ENCODE data around the gene TRUB1.

Gene TRUB1

DNA sequence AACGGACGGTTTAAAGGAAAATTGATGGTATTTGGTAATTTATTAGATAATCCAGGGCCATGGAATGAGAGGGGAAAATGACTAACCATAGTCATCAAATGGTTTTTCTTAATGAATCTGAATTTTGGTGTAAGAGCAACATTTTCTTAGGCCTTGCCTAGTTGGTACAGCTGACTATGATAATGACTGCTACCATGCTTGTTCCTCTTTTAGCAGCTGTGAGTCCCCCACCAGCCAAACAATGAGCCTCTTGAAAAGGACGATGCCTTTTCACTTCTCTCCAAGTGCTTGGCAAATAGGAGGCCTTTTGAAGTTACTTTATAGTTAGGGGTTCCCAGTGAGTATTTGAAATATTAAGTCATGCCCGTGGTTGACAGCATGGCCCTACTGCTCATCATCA, 53.0 kb downstream of the TRUB1 start:
- H3K4me3 ChIP-seq (ENCODE audit: low read depth, low read length), result no peak overlapping the region
- TF ChIP-seq, protein P1, sequence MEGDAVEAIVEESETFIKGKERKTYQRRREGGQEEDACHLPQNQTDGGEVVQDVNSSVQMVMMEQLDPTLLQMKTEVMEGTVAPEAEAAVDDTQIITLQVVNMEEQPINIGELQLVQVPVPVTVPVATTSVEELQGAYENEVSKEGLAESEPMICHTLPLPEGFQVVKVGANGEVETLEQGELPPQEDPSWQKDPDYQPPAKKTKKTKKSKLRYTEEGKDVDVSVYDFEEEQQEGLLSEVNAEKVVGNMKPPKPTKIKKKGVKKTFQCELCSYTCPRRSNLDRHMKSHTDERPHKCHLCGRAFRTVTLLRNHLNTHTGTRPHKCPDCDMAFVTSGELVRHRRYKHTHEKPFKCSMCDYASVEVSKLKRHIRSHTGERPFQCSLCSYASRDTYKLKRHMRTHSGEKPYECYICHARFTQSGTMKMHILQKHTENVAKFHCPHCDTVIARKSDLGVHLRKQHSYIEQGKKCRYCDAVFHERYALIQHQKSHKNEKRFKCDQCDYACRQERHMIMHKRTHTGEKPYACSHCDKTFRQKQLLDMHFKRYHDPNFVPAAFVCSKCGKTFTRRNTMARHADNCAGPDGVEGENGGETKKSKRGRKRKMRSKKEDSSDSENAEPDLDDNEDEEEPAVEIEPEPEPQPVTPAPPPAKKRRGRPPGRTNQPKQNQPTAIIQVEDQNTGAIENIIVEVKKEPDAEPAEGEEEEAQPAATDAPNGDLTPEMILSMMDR (IDR thresholded peaks at IDR 0.05; ENCODE audit: insufficient read depth, low read depth, low read length, missing control alignments), result no peak
- DNase-seq (ENCODE audit: low read depth), result no peak

DNA sequence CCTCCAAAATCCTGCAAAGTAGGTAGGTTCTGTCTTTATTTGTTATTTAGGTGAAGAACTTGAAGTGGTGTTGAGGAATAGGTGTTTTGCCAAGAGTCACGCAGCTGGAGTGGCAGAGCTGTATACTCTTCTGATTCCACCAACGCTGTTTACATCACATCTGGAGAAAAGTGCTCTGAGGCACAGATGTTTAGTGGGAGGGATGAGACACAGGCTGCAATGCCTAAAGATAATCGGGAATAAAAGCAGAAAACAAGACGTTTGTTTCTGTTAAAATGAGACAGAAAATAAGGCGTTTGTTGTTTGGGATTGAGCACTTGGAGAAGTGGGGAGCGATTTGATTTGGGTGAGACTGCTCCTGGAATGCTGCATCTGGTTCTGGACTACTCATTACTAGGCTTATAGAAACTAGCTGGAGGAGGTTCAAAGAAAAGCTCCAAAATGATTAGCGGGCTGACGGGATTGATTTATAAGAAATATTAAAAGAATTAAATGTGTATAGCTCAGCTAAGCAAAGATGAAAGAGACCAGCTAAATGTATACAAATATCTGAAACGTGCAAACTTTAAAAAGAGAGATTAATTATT, 54.3 kb downstream of the TRUB1 start:
- TF ChIP-seq, protein P1 (IDR thresholded peaks at IDR 0.05; ENCODE audit: insufficient read depth, low read depth, low read length, missing control alignments), result no peak
- DNase-seq (ENCODE audit: low read depth), result no peak
- no peak overlapping the region for H3K4me3 ChIP-seq (ENCODE audit: low read depth, low read length)

DNA sequence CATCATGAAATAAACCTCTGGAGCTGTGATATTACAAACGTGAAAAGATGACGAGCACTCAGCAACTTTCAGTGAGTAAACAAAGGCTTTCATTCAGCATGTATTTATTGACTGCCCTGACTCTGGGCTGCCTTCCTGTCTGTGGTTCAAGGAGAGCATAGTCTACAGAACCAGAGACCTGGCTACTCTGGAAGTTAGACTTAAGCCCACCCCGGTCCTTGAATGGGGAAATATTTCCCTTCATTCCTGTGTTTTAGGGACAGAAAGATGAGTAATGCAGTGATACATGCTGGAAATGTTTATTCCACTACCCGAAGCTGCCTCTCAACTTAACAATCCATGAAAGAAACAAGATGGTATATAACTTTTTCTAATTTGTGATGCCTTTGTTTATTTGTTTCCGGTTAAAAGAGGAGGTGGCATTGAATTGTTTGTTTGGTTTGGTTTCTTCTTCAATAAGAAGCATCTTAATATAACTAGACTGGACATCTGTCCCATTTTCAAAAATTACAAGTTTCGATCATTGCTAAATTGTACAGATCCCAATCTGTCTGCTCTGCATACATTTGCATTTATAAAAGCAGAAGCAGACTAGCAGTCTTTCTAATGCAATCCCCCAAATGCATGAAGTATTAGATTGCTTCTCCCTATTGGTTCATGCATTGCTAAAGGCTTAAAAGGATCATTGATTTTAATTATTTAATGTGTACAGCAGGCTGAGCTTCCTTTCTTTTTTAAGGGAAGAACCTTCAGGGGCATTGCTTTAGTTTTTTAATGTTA, 57.7 kb downstream of the TRUB1 start:
- TF ChIP-seq, protein P1 (IDR thresholded peaks at IDR 0.05; ENCODE audit: insufficient read depth, low read depth, low read length, missing control alignments), result no peak
- DNase-seq (ENCODE audit: low read depth), result no peak
- no peak overlapping the region for H3K4me3 ChIP-seq (ENCODE audit: low read depth, low read length)

DNA sequence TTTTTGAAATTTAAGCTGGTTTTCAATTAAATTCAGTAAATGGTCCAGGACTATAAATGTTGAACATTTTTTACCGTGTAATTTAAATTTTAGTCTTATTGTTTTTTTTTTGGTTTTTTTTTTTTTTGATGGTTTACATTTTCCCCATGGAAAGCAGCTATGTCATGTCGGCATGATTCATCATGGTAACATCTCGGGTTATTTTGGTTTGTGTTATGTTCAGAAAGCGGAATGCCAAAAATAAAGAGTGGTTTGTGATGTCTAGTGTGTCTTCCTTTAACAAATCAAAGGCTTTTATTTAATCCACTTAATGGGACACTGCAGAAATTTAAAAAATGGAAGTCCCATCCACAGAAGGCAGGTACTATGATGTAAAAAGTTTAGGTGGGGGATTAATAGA, 58.5 kb downstream of the TRUB1 start:
- TF ChIP-seq, protein P1 (IDR thresholded peaks at IDR 0.05; ENCODE audit: insufficient read depth, low read depth, low read length, missing control alignments), result no peak
- DNase-seq (ENCODE audit: low read depth), result no peak
- H3K4me3 ChIP-seq (ENCODE audit: low read depth, low read length), result no peak overlapping the region

DNA sequence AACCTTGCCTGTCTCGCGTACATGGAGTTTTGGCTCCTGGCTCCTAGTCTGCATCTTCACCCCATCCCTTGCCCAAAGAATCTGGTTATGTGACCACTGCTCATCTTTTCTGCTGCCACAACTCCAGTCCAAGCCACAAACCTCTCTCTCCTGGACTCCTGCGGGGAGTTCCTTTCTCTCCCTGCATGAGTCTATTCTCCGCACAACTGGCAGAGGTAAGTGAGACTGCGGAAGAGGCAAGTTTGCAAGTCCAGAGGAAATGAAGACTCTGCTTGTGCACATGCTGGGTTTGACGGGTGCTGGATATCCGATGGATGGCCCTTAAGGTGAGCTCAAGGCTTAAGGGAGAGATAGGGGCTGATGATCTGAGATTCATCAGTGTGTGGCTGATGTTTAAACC, 61.0 kb downstream of the TRUB1 start:
- H3K4me3 ChIP-seq (ENCODE audit: low read depth, low read length), result no peak overlapping the region
- TF ChIP-seq, protein P1 (IDR thresholded peaks at IDR 0.05; ENCODE audit: insufficient read depth, low read depth, low read length, missing control alignments), result no peak
- DNase-seq (ENCODE audit: low read depth), result no peak

DNA sequence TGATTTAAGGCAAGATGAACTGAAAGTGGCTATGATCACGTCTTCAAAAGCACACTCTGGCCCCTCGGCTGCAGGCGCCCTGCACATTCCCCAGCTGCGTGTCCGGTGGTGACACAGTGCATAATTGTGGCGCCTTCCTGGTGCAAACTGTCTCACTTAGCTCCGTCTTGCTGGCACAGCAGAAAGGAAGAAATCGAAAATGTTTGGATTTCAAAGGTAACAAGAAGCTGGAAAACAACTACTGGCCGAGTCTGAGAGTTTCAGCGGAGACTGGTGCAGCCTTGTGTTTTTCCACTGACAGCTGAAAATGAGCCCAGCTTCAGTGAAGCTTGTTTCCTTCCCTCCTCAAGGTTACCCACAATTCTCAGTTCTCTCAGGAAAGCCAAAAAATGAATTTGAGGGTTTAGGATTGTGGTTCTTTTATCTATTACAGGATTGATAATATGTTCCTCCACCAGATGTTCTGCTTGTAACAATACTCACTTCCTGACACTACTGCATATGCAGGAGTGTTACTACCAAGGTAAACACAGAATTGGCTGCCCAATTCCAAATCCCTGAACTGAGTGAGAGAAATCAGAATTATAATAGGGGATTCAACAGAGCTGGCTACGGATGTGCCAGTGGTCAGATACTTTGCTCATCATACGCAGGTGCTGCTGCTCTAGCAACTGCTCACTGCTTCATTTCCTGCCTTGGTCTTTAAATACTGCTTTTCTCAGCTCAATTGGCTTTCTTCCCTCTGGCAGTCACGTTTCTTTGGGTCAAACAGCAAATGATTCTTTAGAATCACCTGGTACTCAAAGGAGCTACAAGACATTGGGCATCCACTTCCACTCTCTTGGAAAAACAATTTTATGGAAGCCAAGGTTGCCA, 63.7 kb downstream of the TRUB1 start:
- TF ChIP-seq, protein P1 (IDR thresholded peaks at IDR 0.05; ENCODE audit: insufficient read depth, low read depth, low read length, missing control alignments), result no peak
- DNase-seq (ENCODE audit: low read depth), result peak; percentile 8
- no peak overlapping the region for H3K4me3 ChIP-seq (ENCODE audit: low read depth, low read length)
